ENCODE data around the gene NPFF.

The NPFF gene

GRCh38 chr12:53543539-53543938 lies 36.3 kb upstream of the NPFF start:
- TF ChIP-seq RAD21 (IDR thresholded peaks at IDR 0.05; ENCODE audit: low read depth) (peak; percentile 82), YY1 (IDR thresholded peaks at IDR 0.05; ENCODE audit: low read depth) (no peak)

GRCh38 chr12:53539526-53539925 lies 32.2 kb upstream of the NPFF start:
- TF ChIP-seq YY1 (IDR thresholded peaks at IDR 0.05; ENCODE audit: low read depth) = no peak
- no peak for TF ChIP-seq EP300 (IDR thresholded peaks at IDR 0.05; ENCODE audit: borderline replicate concordance)
- no peak for TF ChIP-seq CEBPB (IDR thresholded peaks at IDR 0.05)
- no peak for TF ChIP-seq TEAD4 (IDR thresholded peaks at IDR 0.05)
- TF ChIP-seq MAX (IDR thresholded peaks at IDR 0.05) = no peak
- TF ChIP-seq CREB1 (IDR thresholded peaks at IDR 0.05; ENCODE audit: low read depth) = no peak
- TF ChIP-seq REST (IDR thresholded peaks at IDR 0.05; ENCODE audit: low read depth) = no peak
- no peak for TF ChIP-seq USF1 (IDR thresholded peaks at IDR 0.05)
- no peak for TF ChIP-seq FOXM1 (IDR thresholded peaks at IDR 0.05; ENCODE audit: borderline replicate concordance, low read depth)
- no peak for TF ChIP-seq ZBTB7A (IDR thresholded peaks at IDR 0.05; ENCODE audit: low read depth)
- no peak for TF ChIP-seq RAD21 (IDR thresholded peaks at IDR 0.05; ENCODE audit: low read depth)
- TF ChIP-seq NFIC (IDR thresholded peaks at IDR 0.05) = no peak
- no peak for TF ChIP-seq TCF12 (IDR thresholded peaks at IDR 0.05; ENCODE audit: low read depth)
- no peak for TF ChIP-seq EGR1 (IDR thresholded peaks at IDR 0.05)

GRCh38 chr12:53538209-53538689 lies 31.0 kb upstream of the NPFF start:
- TF ChIP-seq REST (IDR thresholded peaks at IDR 0.05; ENCODE audit: low read depth) = no peak
- TF ChIP-seq TCF12 (IDR thresholded peaks at IDR 0.05; ENCODE audit: low read depth) = no peak
- no peak for TF ChIP-seq TEAD4 (IDR thresholded peaks at IDR 0.05)
- no peak for TF ChIP-seq FOXM1 (IDR thresholded peaks at IDR 0.05; ENCODE audit: borderline replicate concordance, low read depth)
- no peak for TF ChIP-seq CREB1 (IDR thresholded peaks at IDR 0.05; ENCODE audit: low read depth)
- TF ChIP-seq YY1 (IDR thresholded peaks at IDR 0.05; ENCODE audit: low read depth) = no peak
- no peak for TF ChIP-seq MAX (IDR thresholded peaks at IDR 0.05)
- peak; percentile 87 for TF ChIP-seq CEBPB (IDR thresholded peaks at IDR 0.05)
- TF ChIP-seq EP300 (IDR thresholded peaks at IDR 0.05; ENCODE audit: borderline replicate concordance) = no peak

- no peak for TF ChIP-seq TCF12 (IDR thresholded peaks at IDR 0.05; ENCODE audit: low read depth)
- no peak for TF ChIP-seq EP300 (IDR thresholded peaks at IDR 0.05; ENCODE audit: borderline replicate concordance)
- no peak for TF ChIP-seq MAX (IDR thresholded peaks at IDR 0.05)
- no peak for TF ChIP-seq RAD21 (IDR thresholded peaks at IDR 0.05; ENCODE audit: low read depth)
- TF ChIP-seq YY1 (IDR thresholded peaks at IDR 0.05; ENCODE audit: low read depth) = no peak
These were observed 29.7 kb upstream of the NPFF start for GRCh38 chr12:53536962-53537361.

GRCh38 chr12:53533471-53533870 lies 26.2 kb upstream of the NPFF start:
- no peak for TF ChIP-seq EP300 (IDR thresholded peaks at IDR 0.05; ENCODE audit: borderline replicate concordance)
- TF ChIP-seq CREB1 (IDR thresholded peaks at IDR 0.05; ENCODE audit: low read depth) = no peak
- no peak for TF ChIP-seq NFIC (IDR thresholded peaks at IDR 0.05)
- no peak for TF ChIP-seq RAD21 (IDR thresholded peaks at IDR 0.05; ENCODE audit: low read depth)
- no peak for TF ChIP-seq MAX (IDR thresholded peaks at IDR 0.05)
- TF ChIP-seq USF1 (IDR thresholded peaks at IDR 0.05) = no peak
- no peak for TF ChIP-seq TEAD4 (IDR thresholded peaks at IDR 0.05)

- no peak for TF ChIP-seq MAX (IDR thresholded peaks at IDR 0.05)
- TF ChIP-seq YY1 (IDR thresholded peaks at IDR 0.05; ENCODE audit: low read depth) = no peak
- TF ChIP-seq EP300 (IDR thresholded peaks at IDR 0.05; ENCODE audit: borderline replicate concordance) = no peak
- TF ChIP-seq RAD21 (IDR thresholded peaks at IDR 0.05; ENCODE audit: low read depth) = no peak
- TF ChIP-seq EGR1 (IDR thresholded peaks at IDR 0.05) = no peak
- TF ChIP-seq REST (IDR thresholded peaks at IDR 0.05; ENCODE audit: low read depth) = no peak
- TF ChIP-seq USF1 (IDR thresholded peaks at IDR 0.05) = no peak
- no peak for TF ChIP-seq TCF12 (IDR thresholded peaks at IDR 0.05; ENCODE audit: low read depth)
- TF ChIP-seq FOXM1 (IDR thresholded peaks at IDR 0.05; ENCODE audit: borderline replicate concordance, low read depth) = no peak
- no peak for TF ChIP-seq CEBPB (IDR thresholded peaks at IDR 0.05)
- TF ChIP-seq ZBTB7A (IDR thresholded peaks at IDR 0.05; ENCODE audit: low read depth) = no peak
- no peak for TF ChIP-seq NFIC (IDR thresholded peaks at IDR 0.05)
These were observed 25.5 kb upstream of the NPFF start for GRCh38 chr12:53532524-53533445.
